Peyer's patch (tissue), 4 donors: ENCODE data around the gene SEC24A.

ENCODE experiments used
- CTCF ChIP-seq, 6 experiments: fragments of 450-650 bp in 4 of 6; fragments of 200-600 bp in 2 of 6; sonication (generic) in 1 of 6; IDR thresholded peaks; one replicate each; pipeline ENCODE4 v1.5.1; 2017 to 2019; ENCODE audit warnings: antibody characterized with exemption in 6 of 6, mild to moderate bottlenecking in 3 of 6, moderate library complexity in 1 of 6
- POLR2A ChIP-seq, 2 donors: fragments of 450-650 bp; IDR thresholded peaks; one replicate each; pipeline ENCODE4 v1.5.1; 2017; ENCODE audit warnings: antibody characterized with exemption in 2 of 2, mild to moderate bottlenecking in 2 of 2, moderate library complexity in 2 of 2

DNA sequence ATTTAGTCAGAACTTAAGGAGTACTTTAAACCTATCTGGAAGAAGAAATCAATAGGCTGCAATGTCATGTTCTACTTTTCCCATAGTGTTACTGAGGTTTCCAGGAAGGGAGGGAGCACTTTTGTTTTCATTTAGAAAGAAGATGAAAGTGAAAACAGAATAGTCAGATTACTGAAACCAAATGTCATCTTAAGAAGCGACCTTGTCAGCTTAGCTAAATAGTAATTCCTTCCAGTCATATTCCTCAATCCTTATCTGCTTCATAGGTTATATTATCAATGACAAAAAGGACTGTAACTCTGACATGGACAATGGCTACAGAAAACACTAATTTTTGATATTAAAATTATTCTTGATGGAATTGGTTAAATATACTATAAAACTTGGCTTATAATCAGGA lies 43.7 kb upstream of the SEC24A start:
- no peak for TF ChIP-seq CTCF (IDR thresholded peaks at IDR 0.05)
- TF ChIP-seq POLR2A (IDR thresholded peaks at IDR 0.05) = no peak
